WI38 (cell line): Measurements from ENCODE around the gene TBC1D2.

Experiments
- H3K4me3 ChIP-seq: 2 replicates; pipeline ENCODE4 v1.5.1; 2011; ENCODE audit warnings: low read depth, mild to moderate bottlenecking, control low read depth, low read length
- CTCF ChIP-seq: IDR thresholded peaks from 2 replicates; pipeline ENCODE4 v1.5.1; 2012; ENCODE audit warnings: low read depth, mild to moderate bottlenecking, control low read depth, low read length

TBC1D2 gene

GRCh38 chr9:98215271-98215670 lies 40.2 kb downstream of the TBC1D2 start:
- TF ChIP-seq CTCF, result no peak
- H3K4me3 ChIP-seq, result no peak overlapping the region

- TF ChIP-seq CTCF, result no peak
- no peak overlapping the region for H3K4me3 ChIP-seq
Observed at GRCh38 chr9:98214811-98215210, 40.6 kb downstream of the TBC1D2 start.

- H3K4me3 ChIP-seq, result no peak overlapping the region
- TF ChIP-seq CTCF, result no peak
Observed at GRCh38 chr9:98211260-98211659, 44.2 kb downstream of the TBC1D2 start.

- H3K4me3 ChIP-seq, result no peak overlapping the region
- TF ChIP-seq CTCF, result no peak
Observed at GRCh38 chr9:98210435-98210834, 45.0 kb downstream of the TBC1D2 start.

- TF ChIP-seq CTCF, result no peak
- H3K4me3 ChIP-seq, result no peak overlapping the region
Observed at GRCh38 chr9:98209530-98209929, 45.9 kb downstream of the TBC1D2 start.

GRCh38 chr9:98208635-98209034 lies 46.8 kb downstream of the TBC1D2 start:
- no peak overlapping the region for H3K4me3 ChIP-seq

GRCh38 chr9:98207606-98208005 lies 47.8 kb downstream of the TBC1D2 start:
- TF ChIP-seq CTCF, result no peak
- no peak overlapping the region for H3K4me3 ChIP-seq

More at GRCh38 chr9:98208635-98209034, 46.8 kb downstream of the TBC1D2 start:
- TF ChIP-seq CTCF, result no peak
